DMS114 treated with DMSO at 0.1 percent for 48 hours (cell line): ENCODE measurements around the gene NRTN.
"Not testable (repeated sequence)": the region's sequence is repeated elsewhere in the genome, so short reads cannot be mapped to it uniquely, and the experiment has no call there.

Source experiments
- DNase-seq: peaks from one replicate; lab custom pipeline; 2025; ENCODE audit not compliant: unreplicated experiment; lab: John Stamatoyannopoulos, UW

NRTN gene

DNA sequence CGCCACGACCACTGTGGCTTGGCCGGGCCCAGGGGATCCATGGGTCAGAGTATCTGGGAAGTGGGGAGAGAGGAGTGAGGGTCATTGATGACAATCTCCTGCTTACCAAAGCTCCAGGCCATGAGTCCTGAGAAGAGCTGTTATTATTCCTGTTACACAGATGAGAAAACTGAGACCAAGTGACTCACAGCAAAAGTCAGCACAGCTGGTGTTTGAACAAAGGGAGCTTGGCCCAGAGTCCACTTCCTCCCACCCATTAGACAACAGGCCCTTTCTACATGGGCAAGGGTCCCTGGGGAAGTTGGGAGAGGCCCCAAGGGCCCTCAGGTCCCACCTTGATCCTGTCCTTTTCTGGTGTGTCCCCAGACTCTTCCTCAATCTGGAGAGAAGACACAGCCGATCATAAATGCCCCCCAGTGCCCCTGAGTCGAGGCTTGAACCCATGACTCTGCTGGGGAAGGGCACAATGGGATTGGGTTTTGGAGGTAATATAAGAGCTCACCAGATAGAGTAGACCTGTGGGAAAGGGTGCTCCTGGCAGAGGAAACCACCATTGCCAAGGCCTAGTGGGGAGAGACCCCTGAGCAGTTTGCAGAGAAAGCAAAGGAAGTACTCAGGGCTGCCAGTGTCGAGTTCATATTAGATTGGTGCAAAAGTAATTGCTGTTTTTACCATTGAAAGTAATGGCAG is 27.8 kb downstream of the NRTN start:
- DNase-seq, result no peak

DNA sequence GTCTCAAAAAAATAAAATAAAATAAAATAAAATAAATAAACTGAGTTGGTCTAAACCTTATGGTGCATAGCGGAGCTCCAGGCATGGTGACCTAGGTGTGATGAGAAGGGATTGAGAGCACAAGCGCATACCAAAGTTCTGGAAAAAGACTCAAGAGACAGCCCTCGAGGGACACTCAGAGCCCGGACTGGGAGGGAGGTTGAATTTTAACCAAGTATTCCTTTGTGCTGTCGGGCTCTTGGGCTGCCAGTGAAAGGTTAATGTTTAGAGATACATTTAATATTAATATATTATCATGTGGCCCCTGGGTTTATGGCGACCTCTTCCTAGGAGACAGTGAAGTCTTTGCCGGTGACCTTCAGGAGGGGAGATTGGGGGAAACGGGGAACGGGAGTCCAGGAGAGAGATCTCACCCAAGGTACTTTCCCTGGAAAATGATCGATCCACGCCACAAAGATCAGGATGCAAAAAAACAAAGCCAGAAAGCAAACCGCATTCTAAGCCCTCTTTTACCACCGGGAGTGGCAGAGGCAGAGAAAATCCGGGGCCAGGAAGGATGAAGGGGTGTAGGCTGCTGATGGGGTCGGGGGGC is 33.0 kb downstream of the NRTN start:
- DNase-seq, result no peak

- DNase-seq, result no peak
These were observed 33.6 kb downstream of the NRTN start for GRCh38 chr19:5838353-5839064.

- DNase-seq, result no peak
These were observed 34.5 kb downstream of the NRTN start, which contains the start of gene FUT6 for GRCh38 chr19:5839065-5840017. Gene FUT6, minus strand, starts transcription at chr19:5839702. Its CDS starts 7,135 bp downstream, at chr19:5832567.

DNA sequence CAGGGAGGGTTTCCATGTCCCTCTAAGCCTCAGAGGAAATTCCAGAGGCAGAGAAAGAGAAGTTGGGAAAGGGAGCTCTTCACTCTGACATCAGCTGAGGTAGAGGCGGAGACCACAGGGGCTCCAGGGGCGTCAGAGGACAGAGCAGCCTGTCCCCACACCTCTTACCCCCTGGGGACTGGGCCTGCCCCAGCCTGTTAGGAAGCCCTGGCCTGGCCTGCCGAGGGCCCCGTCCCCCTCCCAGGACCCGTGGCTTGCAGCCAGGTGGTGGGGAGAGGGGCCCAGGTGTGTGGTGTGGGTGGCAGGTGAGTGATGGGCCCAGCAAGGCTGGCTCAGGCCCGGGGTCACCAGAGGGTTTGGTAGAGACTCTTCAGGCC is 36.9 kb downstream of the NRTN start:
- not testable (repeated sequence) for DNase-seq

- DNase-seq, result no peak
These were observed 38.5 kb downstream of the NRTN start for GRCh38 chr19:5843295-5843927.

DNA sequence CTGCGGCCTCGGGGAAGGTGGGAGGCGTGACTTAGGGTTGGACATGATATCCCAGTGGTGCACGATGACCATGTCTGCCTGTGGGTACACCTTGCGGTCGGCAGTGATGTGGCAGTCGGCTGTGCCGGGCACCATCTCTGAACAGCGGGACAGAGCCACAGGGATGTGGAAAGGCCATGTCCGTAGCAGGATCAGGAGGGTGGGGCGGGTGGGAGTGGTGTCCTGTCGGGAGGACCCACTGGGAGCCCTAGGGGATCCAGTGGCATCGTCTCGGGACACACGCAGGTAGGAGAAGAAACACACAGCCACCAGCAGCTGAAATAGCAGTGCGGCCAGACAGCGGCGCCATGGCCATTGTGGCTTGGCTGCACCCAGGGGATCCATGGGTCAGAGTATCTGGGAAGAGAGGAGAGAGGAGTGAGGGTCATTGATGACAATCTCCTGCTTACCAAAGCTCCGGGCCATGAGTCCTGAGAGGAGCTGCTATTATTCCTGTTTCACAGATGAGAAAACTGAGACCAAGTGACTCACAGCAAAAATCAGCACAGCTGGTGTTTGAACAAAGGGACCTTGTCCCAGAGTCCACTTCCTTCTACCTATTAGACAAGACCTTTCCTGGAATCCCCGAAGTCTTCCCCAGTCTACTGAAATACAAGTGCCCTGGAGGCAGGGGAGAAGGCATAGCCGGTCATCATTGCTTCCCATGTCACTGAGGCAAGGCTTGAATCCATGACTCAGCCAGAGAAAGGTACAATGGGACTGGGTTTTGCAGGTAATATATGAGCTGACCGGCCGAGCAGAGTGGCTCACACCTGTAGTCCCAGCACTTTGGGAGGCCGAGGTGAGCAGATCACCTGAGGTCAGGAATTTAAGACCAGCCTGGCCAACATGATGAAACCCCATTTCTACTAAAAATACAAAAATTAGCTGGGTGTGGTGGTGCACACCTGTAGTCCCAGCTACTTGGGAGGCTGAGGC is 39.9 kb downstream of the NRTN start:
- no peak for DNase-seq

- not testable (repeated sequence) for DNase-seq
These were observed 43.0 kb downstream of the NRTN start for GRCh38 chr19:5847846-5848245.

- DNase-seq, result not testable (repeated sequence)
These were observed 43.8 kb downstream of the NRTN start for GRCh38 chr19:5848621-5849020.

GRCh38 chr19:5850189-5850588 is 45.3 kb downstream of the NRTN start:
- no peak for DNase-seq

- DNase-seq, result no peak
These were observed 46.0 kb downstream of the NRTN start for GRCh38 chr19:5850743-5851293.

- no peak for DNase-seq
These were observed 46.4 kb downstream of the NRTN start, which contains the start of gene FUT3 for GRCh38 chr19:5851302-5851701. Gene FUT3, minus strand, starts transcription at chr19:5851449.

DNA sequence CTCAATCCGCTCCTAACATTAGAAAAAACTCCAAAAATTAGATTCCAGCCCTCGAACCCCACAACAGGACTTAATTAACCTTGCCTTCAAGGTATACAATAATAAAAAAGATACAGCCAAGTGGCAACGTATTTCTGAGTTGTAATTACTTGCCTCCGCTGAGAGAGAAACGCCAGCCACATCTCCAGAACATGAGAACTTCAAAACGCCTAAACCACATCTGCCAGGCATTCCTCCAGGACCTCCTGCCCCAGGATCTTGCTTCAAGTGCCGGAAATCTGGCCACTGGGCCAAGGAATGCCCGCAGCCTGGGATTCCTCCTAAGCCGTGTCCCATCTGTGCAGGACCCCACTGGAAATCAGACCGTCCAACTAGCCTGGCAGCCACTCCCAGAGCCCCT is 49.3 kb downstream of the NRTN start:
- not testable (repeated sequence) for DNase-seq

GRCh38 chr19:5855151-5855550 is 50.3 kb downstream of the NRTN start:
- not testable (repeated sequence) for DNase-seq

- DNase-seq, result no peak
These were observed 52.6 kb downstream of the NRTN start for GRCh38 chr19:5857203-5858081.

- DNase-seq, result no peak
These were observed 58.3 kb downstream of the NRTN start for GRCh38 chr19:5863030-5863665.

DNA sequence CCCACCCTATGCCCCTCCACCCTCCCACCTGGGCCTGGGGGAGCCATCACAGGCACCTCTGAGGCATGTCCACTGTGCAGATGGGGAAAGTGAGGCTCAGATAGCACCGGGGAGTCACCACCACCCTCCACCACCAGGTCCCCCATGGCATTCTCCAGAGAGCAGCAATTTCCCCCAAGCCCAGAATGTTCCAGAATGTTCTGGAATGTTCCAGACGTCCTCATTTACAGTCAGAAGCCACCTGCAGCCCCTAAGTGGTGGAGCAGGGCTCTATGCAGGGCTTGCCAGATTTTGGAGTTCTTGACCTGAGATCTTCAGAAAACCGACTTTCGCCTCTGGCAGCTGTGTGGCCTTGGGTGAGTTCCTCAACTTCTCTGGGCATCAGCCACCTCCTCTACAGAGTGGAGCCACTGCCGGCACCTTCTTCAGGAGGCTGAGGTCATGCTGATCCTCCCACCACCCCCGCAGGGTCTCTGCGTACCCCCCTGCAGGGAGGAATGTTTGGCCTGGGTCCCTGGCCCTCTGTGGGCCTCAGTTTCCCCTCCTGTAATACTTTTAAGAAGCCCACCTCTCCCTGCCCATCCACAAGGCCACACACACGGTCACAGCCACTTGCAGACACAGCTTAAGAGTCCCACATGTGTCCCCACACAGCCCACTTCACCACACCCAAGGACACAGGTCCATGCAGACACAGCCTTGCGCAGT is 59.3 kb downstream of the NRTN start:
- DNase-seq, result no peak
